B cell (primary cell): Measurements from ENCODE around the gene RAB3IL1. TPM values are rescaled to one million over a fixed set of nuclear protein-coding genes. Genes with fewer than 3 reads are reported as not detected.

Experiments
- ATAC-seq: fragments of 200-7000 bp; cut with Tn5 transposase; one replicate; pipeline ENCODE4 v1.10.0; 2021; ENCODE audit warnings: low read depth, mild to moderate bottlenecking, moderate number of reproducible peaks, moderate library complexity
- CTCF ChIA-PET: fragments of 350-600 bp; sonication (Branson Sonifier 250); formaldehyde crosslinking; loops from one replicate; lab custom pipeline; 2021; ENCODE audit warnings: antibody characterized with exemption, inconsistent platforms; lab: Charles Lee
- POLR2A ChIA-PET: fragments of 350-600 bp; sonication (Branson Sonifier 250); formaldehyde crosslinking; loops from one replicate; lab custom pipeline; 2021; ENCODE audit warnings: antibody characterized with exemption; lab: Charles Lee
- DNase-seq: peaks from one replicate; pipeline ENCODE4 v3.0.0; 2013
- H2AFZ ChIP-seq: 2 replicates; pipeline ENCODE4 v1.6.1; 2012; ENCODE audit warnings: mild to moderate bottlenecking, low read depth, low read length; ENCODE audit not compliant: insufficient read depth, poor library complexity, severe bottlenecking
- H3K27ac ChIP-seq, 2 donors: 1 replicate in 1 of 2; 2 replicates in 1 of 2; pipeline ENCODE4 v1.5.1; 2012 to 2013; ENCODE audit warnings: low read length in 2 of 2, mild to moderate bottlenecking in 2 of 2, moderate library complexity in 1 of 2
- H3K27me3 ChIP-seq, 4 experiments: fragments of 200-600 bp in 1 of 4; sonication (generic) in 1 of 4; replicated peaks in 1 of 4; 1 replicate in 2 of 4; 2 replicates in 2 of 4; pipeline versions ENCODE4 v1.6.1 to v1.7.0; 2013 to 2016; ENCODE audit warnings: low read length in 3 of 4, mild to moderate bottlenecking in 2 of 4, mixed read lengths in 1 of 4, moderate library complexity in 1 of 4; ENCODE audit not compliant: insufficient read depth in 4 of 4, control insufficient read depth in 3 of 4; ENCODE audit errors: control extremely low read depth in 1 of 4
- H3K36me3 ChIP-seq, 2 experiments: replicated peaks in 1 of 2; 1 replicate in 1 of 2; 2 replicates in 1 of 2; pipeline versions ENCODE4 v1.6.1 to v1.7.1; 2013; ENCODE audit warnings: low read length in 1 of 2; ENCODE audit not compliant: insufficient read depth in 2 of 2, control insufficient read depth in 1 of 2; ENCODE audit errors: control extremely low read depth in 1 of 2, extremely low read depth in 1 of 2
- H3K4me1 ChIP-seq, 2 donors: fragments of 200-600 bp in 1 of 2; sonication (generic) in 1 of 2; 1 replicate in 1 of 2; 2 replicates in 1 of 2; pipeline versions ENCODE4 v1.5.1 to v1.6.1; 2013 to 2017; ENCODE audit warnings: low read length in 2 of 2; ENCODE audit not compliant: control insufficient read depth in 2 of 2, insufficient read depth in 2 of 2
- H3K4me2 ChIP-seq: replicated peaks from 2 replicates; pipeline ENCODE3; 2012; ENCODE audit warnings: mild to moderate bottlenecking, low read depth, low read length; ENCODE audit not compliant: poor library complexity, severe bottlenecking
- H3K4me3 ChIP-seq, 5 experiments: fragments of 200-600 bp in 1 of 5; sonication (generic) in 1 of 5; 1 replicate in 3 of 5; 2 replicates in 2 of 5; pipeline versions ENCODE4 v1.5.1 to v1.7.0; 2011 to 2016; ENCODE audit warnings: low read length in 4 of 5, mild to moderate bottlenecking in 4 of 5, low read depth in 2 of 5, control low read depth in 1 of 5, moderate library complexity in 1 of 5; ENCODE audit not compliant: insufficient read depth in 1 of 5; ENCODE audit errors: control extremely low read depth in 1 of 5, extremely low read depth in 1 of 5
- H3K79me2 ChIP-seq: fragments of 200-600 bp; sonication (generic); one replicate; pipeline ENCODE4 v1.6.0; 2016; ENCODE audit warnings: low read length; ENCODE audit not compliant: control insufficient read depth, insufficient read depth
- H3K9ac ChIP-seq: fragments of 200-600 bp; sonication (generic); 2 replicates; pipeline ENCODE4 v1.6.1; 2017; ENCODE audit warnings: mild to moderate bottlenecking, low read length, moderate library complexity
- H3K9me3 ChIP-seq, 3 donors: one replicate each; pipeline versions ENCODE4 v1.6.1 to v1.7.1; 2013; ENCODE audit warnings: low read length in 2 of 3; ENCODE audit not compliant: control insufficient read depth in 2 of 3, insufficient read depth in 1 of 3; ENCODE audit errors: control extremely low read depth in 1 of 3
- H4K20me1 ChIP-seq: 2 replicates; pipeline ENCODE4 v1.6.0; 2012; ENCODE audit warnings: mild to moderate bottlenecking, low read length; ENCODE audit not compliant: insufficient read depth, control insufficient read depth, poor library complexity, severe bottlenecking
- H3K27ac Mint-ChIP-seq: one replicate; pipeline ENCODE4 v1.8.0; 2021; ENCODE audit warnings: mixed read lengths
- H3K27me3 Mint-ChIP-seq: one replicate; pipeline ENCODE4 v1.8.0; 2021; ENCODE audit warnings: mixed read lengths
- H3K4me1 Mint-ChIP-seq: one replicate; pipeline ENCODE4 v1.8.0; 2021; ENCODE audit warnings: mixed read lengths
- H3K4me3 Mint-ChIP-seq: one replicate; pipeline ENCODE4 v1.8.0; 2021; ENCODE audit warnings: mixed read lengths
- H3K9me3 Mint-ChIP-seq: one replicate; pipeline ENCODE4 v1.8.0; 2022; ENCODE audit warnings: mixed read lengths; ENCODE audit not compliant: insufficient read depth
- CTCF ChIP-seq: fragments of 200-600 bp; IDR thresholded peaks from one replicate; pipeline ENCODE4 v1.8.0; 2022; ENCODE audit warnings: antibody characterized with exemption, mild to moderate bottlenecking
- EZH2 ChIP-seq: IDR thresholded peaks from 2 replicates; pipeline ENCODE4 v1.6.1; 2012; ENCODE audit warnings: borderline replicate concordance, low read depth, mild to moderate bottlenecking, moderate library complexity, low read length; ENCODE audit not compliant: insufficient read depth, poor library complexity, severe bottlenecking
- WGBS: methylation state at CpG from one replicate; pipeline ENCODE4 v1.1.5; 2013; ENCODE audit warnings: missing lambda C conversion rate; ENCODE audit not compliant: insufficient coverage; 5-methylcytosine and 5-hydroxymethylcytosine counted together
- intact Hi-C: fragments of 100-400 bp; cut with micrococcal nuclease; formaldehyde crosslinking; loops from one replicate; pipeline ENCODE4 v1.10.0; 2022
- polyA plus RNA-seq: library from polyadenylated mRNA; depleted of rRNA; stranded (reverse); fragments of >200 nt; gene quantifications from 2 replicates; pipeline ENCODE4 v1.2.3, GENCODE V29; 2012
- total RNA-seq, 2 donors: library from RNA; stranded (reverse); fragments of 120-200 nt in 1 of 2; gene quantifications; 1 replicate in 1 of 2; 2 replicates in 1 of 2; pipeline versions ENCODE4 v1.2.3 to v1.2.4, GENCODE V29; 2013 to 2022

The RAB3IL1 gene
- total and polyA plus RNA-seq, 2 donors (not counting 1 experiment from before 2014, with no cell fraction given) = 0.27 TPM; not detected in 1

- Histone ChIP-seq H3K27ac (no peak overlapping the region), H3K4me3 (no peak overlapping the region), H3K79me2 (no peaks in the 10 kb centered on the region), H3K9ac (no peak overlapping the region), H3K27me3 (peaks cover 0 to 10% (median 2%) of the 10 kb centered on the region in 4 experiments), H2AFZ (no peak overlapping the region), H3K36me3 (no peaks in the 10 kb centered on the region), H3K9me3 (peaks cover 0 to 10% (median 5%) of the 10 kb centered on the region in 3 donors), H4K20me1 (no peaks in the 10 kb centered on the region), H3K4me2 (no peak overlapping the region), H3K4me1 (no peaks in the 10 kb centered on the region)
- intact Hi-C loops = no loop called here
- Mint-ChIP-seq H3K27me3 (peaks cover 27% of the 10 kb centered on the region), H3K4me1 (no peaks in the 10 kb centered on the region), H3K4me3 (no peak overlapping the region), H3K9me3 (no peaks in the 10 kb centered on the region), H3K27ac (no peak overlapping the region)
- DNase-seq (no peak), ATAC-seq (no peak)
- TF ChIP-seq CTCF (no peak), EZH2 (no peak)
- CTCF ChIA-PET = interaction anchor here (1.0 to 1.6 kb wide), 8 partner anchors 18 to 154 kb away, joined by 3 to 5 read pairs (median 4); no protein-coding TSS in a partner anchor
- POLR2A ChIA-PET = no interaction called here
These were observed 11.2 kb upstream of the RAB3IL1 start for GRCh38 chr11:61928606-61929005.

- no peaks in the 10 kb centered on the region for H3K36me3 ChIP-seq
- peaks cover 21% of the 10 kb centered on the region for H3K27me3 Mint-ChIP-seq
- ChIA-PET POLR2A (no interaction called here), CTCF (interaction anchor here (1.0 to 1.1 kb wide), 2 partner anchors 20 to 30 kb away, joined by 3 read pairs; no protein-coding TSS in a partner anchor)
- peaks cover 0 to 3% (median 0%) of the 10 kb centered on the region in 4 experiments for H3K27me3 ChIP-seq
- no peak overlapping the region for H2AFZ ChIP-seq
- TF ChIP-seq EZH2 (no peak), CTCF (no peak)
- no peak overlapping the region for H3K27ac ChIP-seq
- H3K9me3 ChIP-seq = peaks cover 0 to 7% (median 0%) of the 10 kb centered on the region in 3 donors
- intact Hi-C loops = no loop called here
- H3K4me3 ChIP-seq = no peak overlapping the region
- no peak for ATAC-seq
- H3K27ac Mint-ChIP-seq = no peak overlapping the region
- H3K79me2 ChIP-seq = no peaks in the 10 kb centered on the region
- DNase-seq = no peak
- no CpG with 5 or more reads among the region's 1 CpG for WGBS
- H4K20me1 ChIP-seq = no peaks in the 10 kb centered on the region
- no peak overlapping the region for H3K4me2 ChIP-seq
- no peak overlapping the region for H3K4me3 Mint-ChIP-seq
- no peaks in the 10 kb centered on the region for H3K9me3 Mint-ChIP-seq
- no peak overlapping the region for H3K9ac ChIP-seq
- H3K4me1 Mint-ChIP-seq = peaks cover 3% of the 10 kb centered on the region
- no peaks in the 10 kb centered on the region for H3K4me1 ChIP-seq
These were observed 10.1 kb upstream of the RAB3IL1 start for GRCh38 chr11:61927501-61927900.
